DOHH2 (cell line): ENCODE measurements around the gene CCNF.

Experiments used
- H3F3A ChIP-seq: fragments of 200-600 bp; sonication (generic), shearing (Covaris generic); 2 replicates; pipeline ENCODE4 v1.6.0; 2016; ENCODE audit warnings: antibody characterized with exemption, mild to moderate bottlenecking; ENCODE audit not compliant: control insufficient read depth, insufficient read depth
- H3K27ac ChIP-seq: fragments of 200-600 bp; sonication (generic); 2 replicates; pipeline ENCODE4 v1.5.1; 2014; ENCODE audit warnings: low read depth, mild to moderate bottlenecking, low read length, moderate library complexity
- H3K27me3 ChIP-seq: fragments of 200-600 bp; sonication (generic); 2 replicates; pipeline ENCODE4 v1.6.1; 2014; ENCODE audit warnings: mild to moderate bottlenecking, low read length, mixed read lengths; ENCODE audit not compliant: control insufficient read depth
- H3K36me3 ChIP-seq: fragments of 200-600 bp; sonication (generic); 2 replicates; pipeline ENCODE4 v1.6.1; 2014; ENCODE audit warnings: mild to moderate bottlenecking, low read length, moderate library complexity, mixed read lengths; ENCODE audit not compliant: control insufficient read depth
- H3K4me1 ChIP-seq: fragments of 200-600 bp; sonication (generic); 2 replicates; pipeline ENCODE4 v1.6.1; 2014; ENCODE audit warnings: mild to moderate bottlenecking, low read length, mixed read lengths; ENCODE audit not compliant: control insufficient read depth
- H3K4me2 ChIP-seq: fragments of 200-600 bp; sonication (generic); 2 replicates; pipeline ENCODE4 v1.6.0; 2014; ENCODE audit warnings: mild to moderate bottlenecking, low read length, moderate library complexity
- H3K4me3 ChIP-seq: fragments of 200-600 bp; sonication (generic); 2 replicates; pipeline ENCODE4 v1.5.1; 2014; ENCODE audit warnings: mild to moderate bottlenecking, low read length, mixed read lengths
- H3K79me2 ChIP-seq: fragments of 200-600 bp; sonication (generic); 2 replicates; pipeline ENCODE4 v1.6.1; 2014; ENCODE audit warnings: mild to moderate bottlenecking, low read length, mixed read lengths; ENCODE audit not compliant: control insufficient read depth
- H3K9me2 ChIP-seq: fragments of 200-600 bp; sonication (generic); replicated peaks from 2 replicates; pipeline ENCODE4 v1.6.1; 2014; ENCODE audit warnings: mild to moderate bottlenecking, low read length, mixed read lengths; ENCODE audit not compliant: control insufficient read depth
- H3K9me3 ChIP-seq: fragments of 200-600 bp; sonication (generic); 2 replicates; pipeline ENCODE4 v1.6.1; 2014; ENCODE audit warnings: antibody characterized with exemption, low read length, mixed read lengths; ENCODE audit not compliant: control insufficient read depth, insufficient read depth
- H4K20me1 ChIP-seq: fragments of 200-600 bp; sonication (generic); 2 replicates; pipeline ENCODE4 v1.6.0; 2014; ENCODE audit warnings: low read depth, mild to moderate bottlenecking, antibody characterized with exemption, low read length, moderate library complexity; ENCODE audit not compliant: control insufficient read depth, insufficient read depth
- CTCF ChIP-seq: fragments of 200-600 bp; sonication (generic); IDR thresholded peaks from one replicate; pipeline ENCODE4 v1.5.1; 2014; ENCODE audit warnings: antibody characterized with exemption, mild to moderate bottlenecking, low read depth, low read length; ENCODE audit not compliant: poor library complexity, severe bottlenecking
- EZH2phosphoT487 ChIP-seq: fragments of 200-600 bp; sonication (generic); IDR thresholded peaks from 2 replicates; pipeline ENCODE4 v1.6.1; 2017; ENCODE audit warnings: borderline replicate concordance, mild to moderate bottlenecking, antibody characterized with exemption, low read length, moderate library complexity, mixed read lengths

Gene CCNF

GRCh38 chr16:2498531-2499253 is 69.4 kb downstream of the CCNF start:
- Histone ChIP-seq H3F3A (peaks cover 5% of the 10 kb centered on the region), H3K9me3 (no peaks in the 10 kb centered on the region), H3K4me2 (no peak overlapping the region), H4K20me1 (0 out of 2 replicates have a peak, but pooled peaks cover 7% of the 10 kb centered on the region), H3K9me2 (no peaks in the 10 kb centered on the region), H3K79me2 (peaks cover 17% of the 10 kb centered on the region), H3K4me1 (peaks cover 30% of the 10 kb centered on the region), H3K27me3 (no peaks in the 10 kb centered on the region), H3K36me3 (peaks cover 43% of the 10 kb centered on the region), H3K27ac (no peak overlapping the region), H3K4me3 (no peak overlapping the region)
- TF ChIP-seq CTCF = no peak
- TF ChIP-seq EZH2phosphoT487 = no peak

GRCh38 chr16:2499454-2499853 is 70.2 kb downstream of the CCNF start:
- Histone ChIP-seq H3K36me3 (peaks cover 43% of the 10 kb centered on the region), H3K27me3 (no peaks in the 10 kb centered on the region), H3K27ac (no peak overlapping the region), H3K9me3 (no peaks in the 10 kb centered on the region), H3F3A (peaks cover 9% of the 10 kb centered on the region), H4K20me1 (0 out of 2 replicates have a peak, but pooled peaks cover 7% of the 10 kb centered on the region), H3K4me3 (no peak overlapping the region), H3K4me2 (no peak overlapping the region), H3K79me2 (peaks cover 17% of the 10 kb centered on the region), H3K4me1 (peaks cover 35% of the 10 kb centered on the region), H3K9me2 (no peaks in the 10 kb centered on the region)
- no peak for TF ChIP-seq EZH2phosphoT487
- no peak for TF ChIP-seq CTCF

GRCh38 chr16:2499890-2500429 is 70.7 kb downstream of the CCNF start:
- Histone ChIP-seq H3K36me3 (peaks cover 43% of the 10 kb centered on the region), H3K27me3 (no peaks in the 10 kb centered on the region), H3K4me1 (peaks cover 40% of the 10 kb centered on the region), H3K9me3 (no peaks in the 10 kb centered on the region), H3K9me2 (no peaks in the 10 kb centered on the region), H3K27ac (no peak overlapping the region), H3K4me3 (no peak overlapping the region), H3F3A (peaks cover 9% of the 10 kb centered on the region), H3K79me2 (peaks cover 17% of the 10 kb centered on the region), H3K4me2 (no peak overlapping the region), H4K20me1 (0 out of 2 replicates have a peak, but pooled peaks cover 7% of the 10 kb centered on the region)
- TF ChIP-seq CTCF = no peak
- no peak for TF ChIP-seq EZH2phosphoT487
